HFFc6 (cell line): ENCODE data around the gene KCNQ1OT1. TPM values are rescaled to one million over a fixed set of nuclear protein-coding genes. Genes with fewer than 3 reads are reported as not detected.

Experiments
- DNase-seq: peaks from one replicate; pipeline ENCODE4 v3.0.0-alpha.2; 2018
- H3K27ac Mint-ChIP-seq: 2 replicates; pipeline ENCODE4 v1.8.0; 2020; ENCODE audit warnings: mild to moderate bottlenecking, mixed read lengths
- H3K27me3 Mint-ChIP-seq: 2 replicates; pipeline ENCODE4 v1.8.0; 2021; ENCODE audit warnings: mild to moderate bottlenecking, moderate library complexity, mixed read lengths; ENCODE audit not compliant: insufficient read depth
- H3K36me3 Mint-ChIP-seq: 2 replicates; pipeline ENCODE4 v1.8.0; 2021; ENCODE audit warnings: low read depth, mixed read lengths
- H3K4me1 Mint-ChIP-seq: 2 replicates; pipeline ENCODE4 v1.8.0; 2020; ENCODE audit warnings: low read depth, mixed read lengths
- H3K4me3 Mint-ChIP-seq: 2 replicates; pipeline ENCODE4 v1.8.0; 2020; ENCODE audit warnings: mild to moderate bottlenecking, moderate library complexity, mixed read lengths
- H3K9me3 Mint-ChIP-seq: 2 replicates; pipeline ENCODE4 v1.8.0; 2020; ENCODE audit warnings: mild to moderate bottlenecking, mixed read lengths
- CTCF ChIP-seq: fragments of 200-600 bp; sonication (generic); IDR thresholded peaks from 2 replicates; pipeline ENCODE4 v1.5.0; 2021; ENCODE audit warnings: antibody characterized with exemption, mild to moderate bottlenecking
- total RNA-seq, 6 experiments: library from RNA; stranded (reverse); fragmentation: NEBNext Ultra II Directional; extraction: Animal tissue kit (Norgen Biotek cat#: 25700); gene quantifications; 2 replicates in 1 of 6; 3 replicates in 5 of 6; pipeline ENCODE4 v1.2.3, GENCODE V29; 2021

Gene KCNQ1OT1
- total RNA-seq, 6 experiments from 2014 or later = 0.41 to 0.76 (median 0.43) TPM

- Mint-ChIP-seq H3K27me3 (peaks cover 15% of the 10 kb centered on the region), H3K36me3 (no peaks in the 10 kb centered on the region), H3K4me1 (no peaks in the 10 kb centered on the region), H3K27ac (no peak overlapping the region), H3K9me3 (no peaks in the 10 kb centered on the region), H3K4me3 (no peak overlapping the region)
- DNase-seq = no peak
- no peak for TF ChIP-seq CTCF
Measured at GRCh38 chr11:2672553-2673249, 27.1 kb downstream of the KCNQ1OT1 start.

GRCh38 chr11:2671748-2672147 lies 28.0 kb downstream of the KCNQ1OT1 start:
- H3K27me3 Mint-ChIP-seq = peaks cover 15% of the 10 kb centered on the region

GRCh38 chr11:2670541-2671100 lies 29.2 kb downstream of the KCNQ1OT1 start:
- TF ChIP-seq CTCF = no peak
- Mint-ChIP-seq H3K4me3 (no peak overlapping the region), H3K27ac (no peak overlapping the region), H3K9me3 (no peaks in the 10 kb centered on the region), H3K4me1 (no peaks in the 10 kb centered on the region), H3K27me3 (peaks cover 15% of the 10 kb centered on the region), H3K36me3 (no peaks in the 10 kb centered on the region)
- DNase-seq = no peak

More at GRCh38 chr11:2671748-2672147, 28.0 kb downstream of the KCNQ1OT1 start:
- no peak for TF ChIP-seq CTCF
- H3K27ac Mint-ChIP-seq = no peak overlapping the region
- no peaks in the 10 kb centered on the region for H3K9me3 Mint-ChIP-seq
- no peaks in the 10 kb centered on the region for H3K4me1 Mint-ChIP-seq
- H3K36me3 Mint-ChIP-seq = no peaks in the 10 kb centered on the region
- no peak overlapping the region for H3K4me3 Mint-ChIP-seq
- DNase-seq = no peak

- H3K4me3 Mint-ChIP-seq = no peak overlapping the region
- no peaks in the 10 kb centered on the region for H3K4me1 Mint-ChIP-seq
- peaks cover 20% of the 10 kb centered on the region for H3K27me3 Mint-ChIP-seq
- no peak for DNase-seq
- no peaks in the 10 kb centered on the region; the same call in 1 of the 2 replicates for H3K36me3 Mint-ChIP-seq
- no peak overlapping the region for H3K27ac Mint-ChIP-seq
- TF ChIP-seq CTCF = no peak
- no peaks in the 10 kb centered on the region; the same call in 1 of the 2 replicates for H3K9me3 Mint-ChIP-seq
Measured at GRCh38 chr11:2669634-2670469, 29.9 kb downstream of the KCNQ1OT1 start.

GRCh38 chr11:2668876-2669275 lies 30.9 kb downstream of the KCNQ1OT1 start:
- H3K9me3 Mint-ChIP-seq = no peaks in the 10 kb centered on the region; the same call in 1 of the 2 replicates
- H3K27ac Mint-ChIP-seq = no peak overlapping the region
- H3K4me3 Mint-ChIP-seq = no peak overlapping the region
- peaks cover 26% of the 10 kb centered on the region for H3K27me3 Mint-ChIP-seq
- TF ChIP-seq CTCF = no peak
- no peaks in the 10 kb centered on the region; the same call in 1 of the 2 replicates for H3K36me3 Mint-ChIP-seq
- H3K4me1 Mint-ChIP-seq = no peaks in the 10 kb centered on the region
- no peak for DNase-seq
